ENCODE results near the gene KPNB1. TPM values are rescaled to one million over a fixed set of nuclear protein-coding genes. Genes with fewer than 3 reads are reported as not detected.

The KPNB1 gene
- total RNA-seq, 1 donor from 2014 or later = 491 TPM

DNA sequence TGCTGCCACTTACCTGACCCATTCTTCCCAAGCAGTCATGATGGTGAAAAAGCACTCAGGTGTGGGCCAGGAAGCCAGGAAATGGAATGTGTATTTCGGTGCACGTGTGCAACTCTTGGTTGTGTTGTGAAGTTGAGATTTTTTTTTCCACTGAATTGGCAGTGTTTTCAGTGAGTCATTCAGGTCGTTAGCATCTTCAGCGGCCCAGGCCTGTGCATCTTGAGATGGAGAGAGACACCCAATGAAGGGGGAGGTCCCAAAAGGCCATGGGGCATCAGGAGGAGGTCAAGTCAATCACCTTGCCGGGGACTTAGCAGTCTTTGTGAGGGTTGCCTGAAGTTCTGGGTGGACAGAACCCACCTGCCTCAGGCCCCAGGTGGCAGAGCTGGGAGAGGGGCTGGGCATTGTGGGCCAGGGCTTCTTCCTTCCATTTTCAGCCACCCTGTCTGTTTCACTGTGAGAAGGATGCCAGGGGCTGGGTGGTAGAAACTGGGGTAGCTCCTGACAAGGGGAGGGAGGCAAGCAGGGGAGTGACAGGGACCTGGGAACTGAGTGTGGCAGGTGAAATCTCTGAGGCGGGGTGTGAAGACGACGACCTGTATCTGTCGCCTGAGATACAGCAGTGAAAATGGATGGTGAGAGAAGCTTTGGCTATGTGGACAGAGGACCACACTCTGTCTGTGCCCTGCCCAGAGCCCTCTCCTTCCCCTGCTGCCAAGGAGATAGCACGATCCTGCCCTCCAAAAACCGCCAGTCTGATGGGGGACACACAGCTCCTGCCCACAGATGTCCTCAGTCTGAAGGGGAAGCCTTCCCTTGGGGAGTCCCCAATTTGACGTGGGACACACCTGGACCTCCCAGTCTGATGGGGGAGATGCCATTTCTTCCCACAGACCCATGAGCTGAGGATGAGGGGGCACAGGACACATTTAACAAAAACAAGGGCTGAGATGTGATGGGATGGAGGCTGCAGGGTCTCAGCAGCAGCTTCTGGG, 56.1 kb downstream of the KPNB1 start:
- DNase-seq (ENCODE audit: low read depth) = no peak
- Histone ChIP-seq H3K9me3 (ENCODE audit: insufficient read depth, low read depth, low read length) (no peaks in the 10 kb centered on the region), H3K4me3 (ENCODE audit: insufficient read depth, low read depth, low read length) (no peak overlapping the region), H3K27me3 (ENCODE audit: insufficient read depth, low read length) (peaks cover 27% of the 10 kb centered on the region), H3K4me1 (ENCODE audit: insufficient read depth, low read length) (peaks cover 11% of the 10 kb centered on the region), H2AFZ (ENCODE audit: low read depth, low read length) (no peak overlapping the region), H3K79me2 (ENCODE audit: insufficient read depth, low read length) (no peaks in the 10 kb centered on the region), H3K27ac (ENCODE audit: low read depth, low read length) (no peak overlapping the region), H3K9ac (ENCODE audit: low read length) (no peak overlapping the region), H3K36me3 (ENCODE audit: insufficient read depth, low read length) (no peaks in the 10 kb centered on the region), H3K4me2 (ENCODE audit: low read length) (no peak overlapping the region), H4K20me1 (ENCODE audit: insufficient read depth, low read length) (peaks cover 57% of the 10 kb centered on the region)
- H3K4me3 Mint-ChIP-seq (ENCODE audit: unreplicated experiment) = no peak overlapping the region
- no peak for TF ChIP-seq CTCF (IDR thresholded peaks at IDR 0.05; ENCODE audit: insufficient read depth, low read depth, low read length)
- no peak for TF ChIP-seq EZH2 (IDR thresholded peaks at IDR 0.05; ENCODE audit: insufficient read depth, low read length)
- no peak overlapping the region for H3K27ac Mint-ChIP-seq (ENCODE audit: unreplicated experiment)
- H3K4me1 Mint-ChIP-seq (ENCODE audit: low read depth, unreplicated experiment) = peaks cover 15% of the 10 kb centered on the region
- H3K9me3 Mint-ChIP-seq (ENCODE audit: unreplicated experiment) = no peaks in the 10 kb centered on the region
- peaks cover 25% of the 10 kb centered on the region for H3K36me3 Mint-ChIP-seq (ENCODE audit: low read depth, unreplicated experiment)
- no peak for FAIRE-seq
- H3K27me3 Mint-ChIP-seq (ENCODE audit: low read depth, unreplicated experiment) = peaks cover 4% of the 10 kb centered on the region

DNA sequence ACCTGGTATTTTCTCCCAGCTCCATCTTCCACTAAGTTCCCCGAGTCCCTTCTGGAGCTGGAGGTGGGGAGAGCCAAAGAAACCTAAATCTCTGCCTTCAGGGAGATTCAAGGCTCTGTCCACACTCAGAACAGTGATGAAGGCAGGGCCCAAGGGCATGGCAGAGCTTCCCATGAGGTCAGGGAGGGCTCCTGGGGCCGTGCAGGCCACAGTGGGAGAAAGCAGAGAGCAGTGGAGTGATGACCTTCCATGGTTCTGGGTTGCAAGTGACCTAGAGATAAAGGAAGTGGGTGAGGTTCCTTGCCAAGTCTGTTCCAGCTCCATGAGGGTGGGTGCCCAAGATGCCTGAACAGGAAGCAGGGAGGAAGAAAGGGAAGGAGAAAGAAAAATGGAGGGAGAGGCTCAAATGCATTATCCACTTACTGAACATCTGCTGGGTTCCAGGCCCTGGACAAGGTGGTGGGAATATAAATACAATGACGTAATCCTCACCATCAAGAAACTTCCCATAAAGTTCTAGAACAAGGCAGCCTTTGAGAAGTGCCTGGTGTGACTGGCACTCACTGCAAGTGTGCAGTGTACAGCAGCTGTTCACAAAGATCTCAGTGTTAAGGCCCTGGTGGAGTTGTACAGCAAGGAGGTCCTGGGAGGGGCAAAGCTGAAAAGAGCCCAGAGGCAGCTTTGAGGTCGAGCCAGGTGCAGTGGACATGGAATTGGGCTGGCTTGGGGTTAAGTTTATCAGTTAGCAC, 57.5 kb downstream of the KPNB1 start:
- peaks cover 11% of the 10 kb centered on the region for H3K4me1 ChIP-seq (ENCODE audit: insufficient read depth, low read length)
- H3K9me3 ChIP-seq (ENCODE audit: insufficient read depth, low read depth, low read length) = no peaks in the 10 kb centered on the region
- FAIRE-seq (no peak), DNase-seq (ENCODE audit: low read depth) (no peak)
- no peak overlapping the region for H3K27ac Mint-ChIP-seq (ENCODE audit: unreplicated experiment)
- H3K4me2 ChIP-seq (ENCODE audit: low read length) = no peak overlapping the region
- no peak overlapping the region for H2AFZ ChIP-seq (ENCODE audit: low read depth, low read length)
- H3K4me3 ChIP-seq (ENCODE audit: insufficient read depth, low read depth, low read length) = no peak overlapping the region
- H3K79me2 ChIP-seq (ENCODE audit: insufficient read depth, low read length) = no peaks in the 10 kb centered on the region
- H3K27ac ChIP-seq (ENCODE audit: low read depth, low read length) = no peak overlapping the region
- TF ChIP-seq EZH2 (IDR thresholded peaks at IDR 0.05; ENCODE audit: insufficient read depth, low read length) = no peak
- no peak for TF ChIP-seq CTCF (IDR thresholded peaks at IDR 0.05; ENCODE audit: insufficient read depth, low read depth, low read length)
- peaks cover 51% of the 10 kb centered on the region for H4K20me1 ChIP-seq (ENCODE audit: insufficient read depth, low read length)
- no peak overlapping the region for H3K9ac ChIP-seq (ENCODE audit: low read length)
- H3K4me3 Mint-ChIP-seq (ENCODE audit: unreplicated experiment) = no peak overlapping the region
- H3K4me1 Mint-ChIP-seq (ENCODE audit: low read depth, unreplicated experiment) = peaks cover 12% of the 10 kb centered on the region
- peaks cover 29% of the 10 kb centered on the region for H3K36me3 Mint-ChIP-seq (ENCODE audit: low read depth, unreplicated experiment)
- peaks cover 8% of the 10 kb centered on the region for H3K27me3 Mint-ChIP-seq (ENCODE audit: low read depth, unreplicated experiment)
- H3K36me3 ChIP-seq (ENCODE audit: insufficient read depth, low read length) = no peaks in the 10 kb centered on the region
- no peaks in the 10 kb centered on the region for H3K9me3 Mint-ChIP-seq (ENCODE audit: unreplicated experiment)
- H3K27me3 ChIP-seq (ENCODE audit: insufficient read depth, low read length) = peaks cover 36% of the 10 kb centered on the region
